Measurements from ENCODE around the gene CZIB. TPM values are rescaled to one million over a fixed set of nuclear protein-coding genes. Genes with fewer than 3 reads are reported as not detected.

CZIB gene
- total RNA-seq, 1 experiment from 2014 or later: 67.0 TPM

- no peaks in the 10 kb centered on the region for H3K27me3 ChIP-seq (ENCODE audit: insufficient read depth, low read length)
- H3K79me2 ChIP-seq (ENCODE audit: insufficient read depth, low read length): no peaks in the 10 kb centered on the region
- no peak overlapping the region for H3K27ac ChIP-seq (ENCODE audit: insufficient read length, low read depth, low read length)
- H3K14ac ChIP-seq (ENCODE audit: insufficient read depth, low read length): no peak overlapping the region
- no peak overlapping the region for H2BK12ac ChIP-seq (ENCODE audit: insufficient read length, low read depth, low read length)
- H3K4ac ChIP-seq (ENCODE audit: low read depth, low read length): no peak overlapping the region
- no peak overlapping the region for H3K4me3 Mint-ChIP-seq
- no peak overlapping the region for H3T11ph ChIP-seq (ENCODE audit: low read length)
- H3K23ac ChIP-seq (ENCODE audit: insufficient read length, low read depth, low read length): no peak overlapping the region
- no peak overlapping the region for H2AFZ ChIP-seq (ENCODE audit: low read length)
- no peak overlapping the region for H3K56ac ChIP-seq (ENCODE audit: insufficient read length, low read depth, low read length)
- H2BK120ac ChIP-seq (ENCODE audit: low read depth, low read length, poor library complexity, severe bottlenecking): no peak overlapping the region
- TF ChIP-seq CTCF (conservative IDR thresholded peaks at IDR 0.05): no peak
- no peak overlapping the region for H3K18ac ChIP-seq (ENCODE audit: insufficient read length, low read depth, low read length)
- DNase-seq: no peak
- H2AK5ac ChIP-seq (ENCODE audit: insufficient read length, low read length): no peak overlapping the region
- no peak overlapping the region for H2BK15ac ChIP-seq (ENCODE audit: low read depth, low read length)
- no peaks in the 10 kb centered on the region for H4K20me1 ChIP-seq (ENCODE audit: control insufficient read depth, insufficient read depth, insufficient read length)
- no peaks in the 10 kb centered on the region for H3K4me1 ChIP-seq (ENCODE audit: insufficient read depth, low read length)
- no peaks in the 10 kb centered on the region for H3K23me2 ChIP-seq (ENCODE audit: insufficient read length, low read depth, low read length, poor library complexity, severe bottlenecking)
- no peaks in the 10 kb centered on the region; a peak in 1 of 5 replicates for H3K9me3 Mint-ChIP-seq
- no peaks in the 10 kb centered on the region for H3K36me3 Mint-ChIP-seq (ENCODE audit: insufficient read depth in 1 of 3, low read depth in 3 of 3)
- H2BK5ac ChIP-seq (ENCODE audit: insufficient read length, low read length): no peak overlapping the region
- no peak overlapping the region for H4K8ac ChIP-seq (replicated peaks; ENCODE audit: insufficient read length, low read depth, low read length)
- no CpG with 5 or more reads among the region's 3 CpGs for WGBS (ENCODE audit: extremely low coverage, insufficient read length, low lambda C conversion rate)
- no peaks in the 10 kb centered on the region for H3K79me1 ChIP-seq (ENCODE audit: insufficient read depth, low read depth, low read length, poor library complexity, severe bottlenecking)
- no peak overlapping the region for H4K5ac ChIP-seq (ENCODE audit: insufficient read length, low read depth, low read length)
- H2BK20ac ChIP-seq (ENCODE audit: low read depth, low read length, poor library complexity, severe bottlenecking): no peak overlapping the region
- no peak overlapping the region for H3K4me2 ChIP-seq (ENCODE audit: insufficient read depth, insufficient read length, low read length)
- peaks cover 8 to 9% of the 10 kb centered on the region in 2 experiments for H3K4me1 Mint-ChIP-seq
- H3K9me3 ChIP-seq (ENCODE audit: control insufficient read depth, low read depth, low read length): no peaks in the 10 kb centered on the region
- no peak overlapping the region for H3K9ac ChIP-seq (ENCODE audit: extremely low read depth, insufficient read length, low read length)
- peaks cover 13% of the 10 kb centered on the region for H3K27me3 Mint-ChIP-seq (ENCODE audit: low read depth)
- no peak overlapping the region for H4K91ac ChIP-seq (ENCODE audit: insufficient read length, low read depth, low read length)
- H3K27ac Mint-ChIP-seq: no peak overlapping the region
These were observed 37.7 kb downstream of the CZIB start for GRCh38 chr1:53182716-53183094.
